HG03558 (cell line): ENCODE measurements around the gene CTNNA1.
"Not testable (repeated sequence)": the region's sequence is repeated elsewhere in the genome, so short reads cannot be mapped to it uniquely, and the experiment has no call there.

Experiments used
- ATAC-seq: cut with Tn5 transposase; IDR thresholded peaks from one replicate; pipeline ENCODE4 v1.9.1; 2021; ENCODE audit warnings: moderate number of reproducible peaks; ENCODE audit not compliant: unreplicated experiment; ENCODE audit errors: extremely low read depth

Gene CTNNA1

DNA sequence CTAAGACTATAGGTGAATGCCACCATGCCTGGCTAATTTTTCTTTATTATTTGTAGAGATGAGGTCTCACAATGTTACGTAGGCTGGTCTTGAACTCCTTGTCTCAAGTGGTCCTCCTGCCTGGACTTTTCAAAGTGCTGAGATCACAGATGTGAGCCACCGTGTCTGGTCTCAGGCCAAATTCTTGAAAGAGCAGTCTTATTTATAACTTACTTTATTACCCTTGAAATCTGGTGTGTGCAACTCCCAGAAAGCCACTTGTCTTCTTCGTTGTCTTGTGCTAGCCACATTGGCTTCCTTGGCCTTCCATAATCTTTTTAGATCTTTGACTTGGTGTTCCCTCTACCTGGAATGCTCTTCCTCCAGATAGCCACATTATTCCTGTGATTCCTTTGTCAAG, 50.1 kb downstream of the CTNNA1 start:
- ATAC-seq, result no peak

DNA sequence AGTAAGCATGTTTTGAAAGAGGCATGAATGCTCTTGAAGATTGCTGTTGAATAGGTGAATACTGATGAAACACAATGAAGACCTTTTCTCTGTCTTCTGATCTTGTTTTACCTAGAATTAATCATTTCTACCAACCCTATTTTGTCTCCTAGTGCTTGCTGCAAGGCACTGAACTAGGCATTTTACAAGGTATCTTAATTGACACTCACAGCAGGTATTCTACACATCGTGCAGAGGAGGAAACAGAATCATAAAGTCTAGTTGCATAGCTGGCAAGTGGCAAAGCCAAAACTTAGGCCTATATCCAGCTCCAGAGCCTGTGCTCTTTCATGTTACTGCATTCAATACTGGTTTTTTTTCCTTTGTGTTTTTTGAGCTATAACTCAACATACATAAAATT, 50.7 kb downstream of the CTNNA1 start:
- ATAC-seq, result no peak

DNA sequence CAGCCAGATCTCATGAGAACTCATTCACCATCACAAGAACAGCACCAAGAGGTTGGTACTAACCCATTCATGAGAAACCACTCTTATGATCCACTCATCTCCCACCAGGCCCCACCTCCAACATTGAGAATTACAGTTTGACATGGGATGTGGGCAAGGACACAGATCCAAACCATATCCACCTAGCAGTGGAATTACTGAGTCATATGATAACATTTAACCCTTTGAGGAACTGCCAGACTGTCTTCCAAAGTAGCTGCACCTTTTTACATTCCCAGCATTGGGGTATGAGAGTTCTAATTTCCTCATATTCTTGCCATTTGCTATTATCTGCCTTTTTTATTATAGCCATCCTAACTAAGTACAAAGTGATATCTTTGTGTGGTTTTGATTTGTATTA, 51.9 kb downstream of the CTNNA1 start:
- ATAC-seq, result no peak

DNA sequence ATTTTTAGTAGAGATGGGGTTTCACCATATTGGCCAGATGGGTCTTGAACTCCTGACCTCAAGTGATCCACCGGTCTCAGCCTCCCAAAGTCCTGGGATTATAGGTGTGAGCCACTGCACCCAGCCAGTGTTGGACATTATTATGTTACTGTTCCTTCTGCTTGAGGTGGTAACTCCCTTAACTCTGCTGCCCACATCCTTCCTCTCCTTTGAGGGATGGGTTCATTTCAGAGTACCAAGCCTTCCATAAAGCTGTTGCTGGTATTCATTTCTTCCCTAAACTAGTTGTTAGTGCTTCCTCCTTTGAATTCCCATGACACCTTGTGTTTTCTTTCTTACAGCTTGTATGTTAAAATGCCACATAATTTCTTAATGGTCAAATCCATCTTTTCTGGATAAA, 54.0 kb downstream of the CTNNA1 start:
- no peak for ATAC-seq

GRCh38 chr5:138809391-138809790, 56.2 kb downstream of the CTNNA1 start:
- ATAC-seq, result no peak

DNA sequence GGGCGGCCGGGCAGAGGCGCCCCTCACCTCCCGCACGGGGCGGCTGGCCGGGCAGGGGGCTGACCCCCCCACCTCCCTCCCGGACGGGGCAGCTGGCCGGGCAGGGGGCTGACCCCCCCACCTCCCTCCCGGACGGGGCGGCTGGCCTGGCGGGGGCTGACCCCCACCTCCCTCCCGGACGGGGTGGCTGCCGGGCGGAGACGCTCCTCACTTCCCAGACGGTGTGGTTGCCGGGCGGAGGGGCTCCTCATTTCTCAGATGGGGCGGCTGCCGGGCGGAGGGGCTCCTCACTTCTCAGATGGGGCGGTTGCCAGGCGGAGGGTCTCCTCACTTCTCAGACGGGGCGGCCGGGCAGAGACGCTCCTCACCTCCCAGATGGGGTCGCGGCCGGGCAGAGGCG, 57.6 kb downstream of the CTNNA1 start:
- not testable (repeated sequence) for ATAC-seq

GRCh38 chr5:138815529-138815928, 62.3 kb downstream of the CTNNA1 start:
- no peak for ATAC-seq

GRCh38 chr5:138817241-138817640, 64.0 kb downstream of the CTNNA1 start:
- ATAC-seq, result no peak

- ATAC-seq, result no peak
These were observed 65.9 kb downstream of the CTNNA1 start for GRCh38 chr5:138819081-138819480.

- ATAC-seq, result no peak
These were observed 67.5 kb downstream of the CTNNA1 start for GRCh38 chr5:138820695-138821094.

GRCh38 chr5:138824516-138824915, 71.3 kb downstream of the CTNNA1 start:
- no peak for ATAC-seq

DNA sequence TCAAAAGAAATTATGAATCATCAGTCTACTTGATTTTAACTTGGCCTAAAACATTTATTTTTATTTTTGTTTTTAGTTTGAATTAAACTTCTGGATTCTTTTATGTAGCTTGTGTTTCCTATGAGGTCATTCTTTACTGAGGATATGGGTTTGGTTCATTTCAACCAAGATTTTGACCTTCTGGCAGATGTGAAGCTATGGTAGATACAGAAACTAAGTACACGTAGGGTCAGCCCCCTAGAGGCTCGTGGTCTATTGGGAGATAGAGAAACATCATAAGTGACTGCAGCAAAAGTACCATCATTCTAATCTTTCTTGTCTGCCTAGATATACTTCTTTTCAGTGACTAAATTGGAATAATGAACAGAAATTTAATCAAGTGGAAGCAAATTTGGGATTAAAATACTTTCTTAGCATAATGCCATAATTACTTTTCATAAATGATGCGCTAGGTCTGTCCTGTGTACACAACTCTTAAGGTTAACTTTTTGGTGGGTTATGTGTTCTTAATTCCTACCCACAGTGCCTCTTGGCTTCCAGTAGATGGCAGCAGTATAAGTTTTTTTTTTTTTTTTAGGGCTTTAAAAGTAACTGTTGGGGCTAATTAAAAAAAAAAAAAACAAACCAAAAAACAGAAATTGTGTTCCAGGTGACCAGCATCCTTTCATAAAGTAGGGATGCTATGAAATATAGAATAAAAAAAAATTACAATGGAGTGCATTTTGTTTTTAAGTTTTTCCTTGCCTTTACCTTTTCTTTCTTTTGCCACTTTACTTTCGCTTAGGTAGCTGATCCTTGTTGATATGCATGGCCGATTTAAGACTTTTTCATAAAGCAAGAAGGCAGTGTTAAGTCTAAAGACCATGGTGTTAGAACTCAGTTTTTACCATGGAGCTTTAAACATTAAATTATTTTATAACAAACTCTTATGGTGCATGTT, 72.0 kb downstream of the CTNNA1 start:
- no peak for ATAC-seq

DNA sequence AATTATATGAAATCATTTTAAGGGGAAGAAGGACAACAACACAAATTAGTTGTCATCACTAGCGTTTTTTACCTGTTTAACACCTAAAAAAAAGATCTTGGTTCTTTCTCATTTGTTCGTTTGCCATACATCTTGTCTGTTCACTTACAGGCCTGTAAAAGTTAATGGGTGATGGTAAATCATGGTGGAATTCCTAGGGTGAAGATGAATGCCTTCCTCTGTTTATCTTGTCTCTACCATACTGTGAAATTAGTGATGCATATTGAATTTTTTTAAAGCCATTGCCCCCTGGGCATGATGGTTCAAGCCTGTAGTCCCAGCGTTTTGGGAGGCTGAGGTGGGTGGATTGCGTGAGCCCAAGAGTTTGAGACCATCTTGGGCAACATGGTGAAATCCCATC, 75.3 kb downstream of the CTNNA1 start:
- no peak for ATAC-seq

GRCh38 chr5:138829341-138829740, 76.1 kb downstream of the CTNNA1 start:
- ATAC-seq, result no peak

GRCh38 chr5:138831703-138832102, 78.5 kb downstream of the CTNNA1 start:
- ATAC-seq, result no peak

GRCh38 chr5:138832218-138832617, 79.0 kb downstream of the CTNNA1 start:
- ATAC-seq, result no peak

DNA sequence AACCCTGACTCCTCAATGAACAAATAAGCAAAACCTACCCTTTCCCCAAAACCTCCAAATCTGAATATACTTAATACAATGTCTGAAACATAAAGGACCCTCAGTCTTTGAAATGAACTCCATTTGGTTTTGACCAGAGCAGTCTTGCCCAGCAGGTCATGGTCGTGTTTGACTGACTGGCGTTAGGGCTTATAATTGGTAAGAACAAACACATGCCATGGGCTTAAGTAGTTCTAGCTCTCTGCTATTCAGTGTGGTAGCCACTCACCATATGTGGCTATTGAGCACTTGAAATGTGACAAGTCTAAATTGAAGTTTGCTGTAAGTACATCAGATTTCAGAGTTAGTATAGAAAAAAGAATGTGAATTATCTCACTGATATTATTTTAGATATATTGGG, 79.9 kb downstream of the CTNNA1 start:
- ATAC-seq, result no peak

GRCh38 chr5:138833726-138834480, 80.7 kb downstream of the CTNNA1 start:
- ATAC-seq, result no peak

DNA sequence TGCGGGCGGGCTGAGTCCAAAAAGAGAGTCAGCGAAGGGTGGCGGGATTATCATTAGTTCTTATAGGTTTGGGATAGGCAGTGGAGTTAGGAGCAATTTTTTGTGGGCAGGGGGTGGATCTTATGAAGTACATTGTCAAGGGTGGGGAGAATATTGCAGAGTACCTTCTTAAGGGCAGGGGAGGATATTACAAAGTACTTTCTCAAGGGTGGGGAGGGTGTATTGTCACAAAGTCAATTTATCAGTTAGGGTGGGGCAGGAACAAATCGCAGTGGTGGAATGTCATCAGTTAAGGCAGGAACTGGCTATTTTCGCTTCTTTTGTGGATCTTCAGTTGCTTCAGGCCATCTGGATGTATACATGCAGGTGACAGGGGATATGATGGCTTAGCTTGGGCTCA, 81.6 kb downstream of the CTNNA1 start:
- not testable (repeated sequence) for ATAC-seq

- no peak for ATAC-seq
These were observed 83.9 kb downstream of the CTNNA1 start for GRCh38 chr5:138837160-138837559.

DNA sequence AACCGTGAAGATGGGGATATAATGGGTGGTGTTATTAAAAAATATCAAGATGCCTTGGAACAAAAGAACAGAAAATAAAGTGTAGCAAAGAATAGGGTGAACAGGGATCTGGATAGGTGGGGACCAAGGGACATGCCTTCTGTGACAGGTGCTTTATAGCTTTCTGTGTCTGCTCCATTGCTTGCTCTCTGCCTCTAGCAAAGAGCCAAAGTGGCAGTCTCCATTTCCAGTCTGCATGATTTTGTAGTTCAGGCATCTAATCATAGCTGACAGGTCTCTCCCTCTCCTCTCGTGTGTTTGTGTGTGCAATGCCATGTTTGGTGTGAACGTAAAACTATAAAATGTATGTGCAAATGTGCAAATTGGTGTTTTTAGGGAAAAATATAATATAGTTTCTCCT, 86.9 kb downstream of the CTNNA1 start:
- ATAC-seq, result no peak
